Measurements from ENCODE around the gene CBFA2T3. TPM values are rescaled to one million over a fixed set of nuclear protein-coding genes. Genes with fewer than 3 reads are reported as not detected.
"Not testable (repeated sequence)": the region's sequence is repeated elsewhere in the genome, so short reads cannot be mapped to it uniquely, and the experiment has no call there.

Gene CBFA2T3
- total and polyA plus RNA-seq, 10 donors: 8.4 to 59.8 (median 26.3) TPM

DNA sequence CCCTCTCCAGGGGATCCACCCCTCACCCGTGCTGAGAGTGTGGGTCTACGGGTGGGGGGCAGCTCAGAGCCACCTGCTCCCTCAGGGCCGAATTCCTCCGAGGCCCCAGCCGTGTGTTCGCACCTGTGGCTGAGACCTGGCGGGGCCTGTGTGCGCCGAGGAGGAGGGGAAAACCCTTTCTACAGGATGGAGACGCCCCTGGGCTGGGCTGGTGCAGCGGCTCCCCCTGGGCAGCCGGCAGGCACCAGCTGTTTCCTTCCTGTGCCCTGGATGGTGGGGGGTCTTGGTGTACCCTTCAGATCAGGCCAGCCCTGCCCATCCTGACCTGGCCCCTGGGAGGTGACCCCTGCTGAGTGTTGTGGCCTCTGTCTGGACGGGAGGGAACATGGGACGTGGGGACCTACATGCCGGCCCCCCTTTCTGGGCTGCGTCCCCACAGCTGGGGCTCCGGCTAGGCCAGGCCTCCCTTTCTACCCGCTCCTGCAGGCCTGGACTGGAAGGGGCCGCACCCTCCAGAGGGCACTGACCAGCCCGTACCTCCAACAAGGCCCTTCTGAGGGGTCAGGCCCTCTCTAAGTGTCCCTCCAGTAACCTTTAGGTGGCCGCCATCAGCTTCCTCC lies 82.2 kb downstream of the CBFA2T3 start:
- TF ChIP-seq POLR2A (IDR thresholded peaks at IDR 0.05) (no peak), POLR2AphosphoS5 (IDR thresholded peaks at IDR 0.05) (peak; percentile 18 to 68 (median 55))
- TF ChIP-seq, protein P1, sequence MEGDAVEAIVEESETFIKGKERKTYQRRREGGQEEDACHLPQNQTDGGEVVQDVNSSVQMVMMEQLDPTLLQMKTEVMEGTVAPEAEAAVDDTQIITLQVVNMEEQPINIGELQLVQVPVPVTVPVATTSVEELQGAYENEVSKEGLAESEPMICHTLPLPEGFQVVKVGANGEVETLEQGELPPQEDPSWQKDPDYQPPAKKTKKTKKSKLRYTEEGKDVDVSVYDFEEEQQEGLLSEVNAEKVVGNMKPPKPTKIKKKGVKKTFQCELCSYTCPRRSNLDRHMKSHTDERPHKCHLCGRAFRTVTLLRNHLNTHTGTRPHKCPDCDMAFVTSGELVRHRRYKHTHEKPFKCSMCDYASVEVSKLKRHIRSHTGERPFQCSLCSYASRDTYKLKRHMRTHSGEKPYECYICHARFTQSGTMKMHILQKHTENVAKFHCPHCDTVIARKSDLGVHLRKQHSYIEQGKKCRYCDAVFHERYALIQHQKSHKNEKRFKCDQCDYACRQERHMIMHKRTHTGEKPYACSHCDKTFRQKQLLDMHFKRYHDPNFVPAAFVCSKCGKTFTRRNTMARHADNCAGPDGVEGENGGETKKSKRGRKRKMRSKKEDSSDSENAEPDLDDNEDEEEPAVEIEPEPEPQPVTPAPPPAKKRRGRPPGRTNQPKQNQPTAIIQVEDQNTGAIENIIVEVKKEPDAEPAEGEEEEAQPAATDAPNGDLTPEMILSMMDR (IDR thresholded peaks at IDR 0.05 in 8 of 11, conservative IDR thresholded peaks at IDR 0.05 in 3 of 11): no peak
- WGBS, 5 donors: 54 to 64% (median 56%) methylated on average over 9 to 21 of the region's 21 CpGs
- H3K27me3 ChIP-seq (replicated peaks in 1 of 7): no peaks in the 10 kb centered on the region
- H3K36me3 ChIP-seq: peaks cover 0 to 92% (median 53%) of the 10 kb centered on the region in 6 donors
- H3K27ac ChIP-seq: peak overlapping the region in 1 of 8 donors; percentile 38
- H3K9me3 ChIP-seq: no peaks in the 10 kb centered on the region
- H3K4me1 ChIP-seq: peaks cover 4 to 20% (median 12%) of the 10 kb centered on the region in 6 donors
- intact Hi-C loops (cut with DNase I; ENCODE audit: low total_unique reads): no loop called here
- H3K4me3 ChIP-seq: no peak overlapping the region
- DNase-seq: no peak

DNA sequence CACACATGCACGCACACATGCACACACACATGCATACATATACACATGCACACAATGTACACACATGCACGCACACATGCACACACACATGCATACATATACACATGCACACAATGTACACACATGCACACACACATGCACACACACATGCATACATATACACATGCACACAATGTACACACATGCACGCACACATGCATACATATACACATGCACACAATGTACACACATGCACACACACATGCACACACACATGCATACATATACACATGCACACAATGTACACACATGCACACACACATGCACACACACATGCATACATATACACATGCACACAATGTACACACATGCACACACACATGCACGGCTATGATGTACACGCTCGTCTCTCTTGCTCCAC lies 82.7 kb downstream of the CBFA2T3 start:
- H3K9me3 ChIP-seq; H3K4me3 ChIP-seq; H3K27me3 ChIP-seq (replicated peaks in 1 of 7); DNase-seq; intact Hi-C loops (cut with DNase I; ENCODE audit: low total_unique reads): not testable (repeated sequence)
- peaks cover 4 to 20% (median 12%) of the 10 kb centered on the region in 6 donors for H3K4me1 ChIP-seq
- H3K36me3 ChIP-seq: peaks cover 0 to 92% (median 48%) of the 10 kb centered on the region in 6 donors
- WGBS, 5 donors: 76 to 95% (median 80%) methylated on average over 1 to 4 of the region's 6 CpGs
- H3K27ac ChIP-seq: peak overlapping the region in 1 of 8 donors; percentile 38

DNA sequence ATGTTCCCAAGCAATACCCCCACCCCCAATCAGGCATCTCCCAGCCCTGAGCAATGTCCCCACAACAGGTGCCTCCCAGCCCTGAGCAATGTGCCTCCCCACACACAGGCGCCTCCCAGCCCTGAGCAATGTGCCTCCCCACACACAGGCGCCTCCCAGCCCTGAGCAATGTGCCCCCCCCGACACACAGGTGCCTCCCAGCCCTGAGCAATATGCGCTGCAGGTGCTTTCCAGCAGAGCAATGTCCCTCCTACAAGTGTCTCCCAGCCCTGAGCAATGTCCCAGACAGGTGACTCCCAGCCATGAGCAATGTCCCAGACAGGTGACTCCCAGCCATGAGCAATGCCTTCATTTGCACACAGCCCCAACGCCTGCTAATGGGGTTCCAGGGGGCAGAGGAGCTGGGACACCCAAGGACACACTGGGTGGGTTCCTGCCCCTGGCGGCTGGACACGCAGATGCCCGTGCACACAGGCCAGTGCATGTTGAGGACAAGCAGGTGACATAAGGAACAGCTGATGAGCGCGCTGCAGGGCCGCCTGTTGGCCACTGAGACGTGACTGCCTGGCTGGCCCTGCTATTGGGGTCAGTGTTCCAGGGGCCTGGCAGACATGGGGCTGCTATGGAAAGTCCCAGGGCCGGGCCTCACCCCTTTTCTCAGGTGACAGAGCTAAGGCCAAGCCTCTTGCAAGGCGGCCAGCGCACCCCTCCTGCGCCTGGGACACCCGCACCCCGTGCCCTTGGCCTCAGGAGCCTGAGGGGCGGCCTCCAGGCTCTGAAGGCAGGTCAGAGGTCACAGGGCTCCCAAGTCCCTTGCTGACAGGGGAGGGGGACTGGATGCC lies 83.7 kb downstream of the CBFA2T3 start:
- no peak overlapping the region for H3K27ac ChIP-seq
- H3K4me3 ChIP-seq: no peak overlapping the region
- peaks cover 4 to 23% (median 12%) of the 10 kb centered on the region in 6 donors for H3K4me1 ChIP-seq
- H3K36me3 ChIP-seq: peaks cover 0 to 89% (median 45%) of the 10 kb centered on the region in 6 donors
- DNase-seq: no peak
- H3K27me3 ChIP-seq (replicated peaks in 1 of 7): no peaks in the 10 kb centered on the region
- H3K9me3 ChIP-seq: no peaks in the 10 kb centered on the region
- TF ChIP-seq POLR2A (IDR thresholded peaks at IDR 0.05): no peak
- no peak for TF ChIP-seq POLR2AphosphoS5 (IDR thresholded peaks at IDR 0.05)
- TF ChIP-seq, protein P1 (IDR thresholded peaks at IDR 0.05 in 8 of 11, conservative IDR thresholded peaks at IDR 0.05 in 3 of 11): no peak
- 90 to 96% (median 94%) methylated on average over 10 to 19 of the region's 19 CpGs for WGBS, 5 donors
- intact Hi-C loops (cut with DNase I; ENCODE audit: low total_unique reads): no loop called here

DNA sequence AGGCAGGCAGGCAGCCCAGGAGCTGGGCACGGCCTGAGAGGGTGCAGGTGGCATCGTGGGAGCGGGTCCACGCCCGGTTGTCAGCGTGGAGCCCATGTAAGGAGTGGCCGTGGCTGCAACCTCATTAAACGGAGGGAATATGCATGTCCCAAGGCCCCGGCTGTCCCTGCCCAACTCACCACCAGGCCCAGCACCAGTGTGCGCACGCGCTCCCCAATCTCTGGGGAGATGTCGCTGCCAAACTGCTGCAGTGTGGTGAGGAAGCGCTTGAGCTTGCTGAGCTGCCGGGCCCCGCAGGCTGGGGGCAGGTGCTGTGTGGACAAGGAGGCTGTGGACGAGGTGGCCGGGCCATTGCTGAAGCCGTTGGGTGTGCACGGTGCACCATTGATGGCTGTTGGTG lies 84.9 kb downstream of the CBFA2T3 start:
- H3K36me3 ChIP-seq: peaks cover 0 to 88% (median 36%) of the 10 kb centered on the region in 6 donors
- H3K4me3 ChIP-seq: no peak overlapping the region
- no peak overlapping the region for H3K27ac ChIP-seq
- WGBS, 5 donors: 93 to 96% (median 96%) methylated on average over 7 to 20 of the region's 20 CpGs
- H3K4me1 ChIP-seq: peaks cover 4 to 34% (median 20%) of the 10 kb centered on the region in 6 donors
- H3K9me3 ChIP-seq: no peaks in the 10 kb centered on the region
- intact Hi-C loops (cut with DNase I; ENCODE audit: low total_unique reads): no loop called here
- DNase-seq: no peak
- no peaks in the 10 kb centered on the region for H3K27me3 ChIP-seq (replicated peaks in 1 of 7)
- TF ChIP-seq, protein P1 (IDR thresholded peaks at IDR 0.05 in 8 of 11, conservative IDR thresholded peaks at IDR 0.05 in 3 of 11): no peak
- peak in 1 of 3 donors; percentile 15 for TF ChIP-seq POLR2AphosphoS5 (IDR thresholded peaks at IDR 0.05)

All from spleen (tissue), 11 donors.